ENCODE data around the gene MAGI3. TPM values are rescaled to one million over a fixed set of nuclear protein-coding genes. Genes with fewer than 3 reads are reported as not detected.
A peak's percentile ranks its signal among the peaks of the same experiment; 100 is the strongest.

MAGI3 gene
- total and polyA plus RNA-seq, 2 of the 13 experiments (the other 11 are each of a cell fraction or from before 2014, with no cell fraction given) = 4.0 to 11.8 TPM

- TF ChIP-seq THAP9 (CRISPR knock-in tag; IDR thresholded peaks at IDR 0.05; ENCODE audit: borderline replicate concordance) (no peak), SOX6 (IDR thresholded peaks at IDR 0.05) (no peak), SOX6 (CRISPR knock-in tag; IDR thresholded peaks at IDR 0.05) (peak; percentile 31; the same call in 1 of the 2 replicates), JUNB (CRISPR knock-in tag; IDR thresholded peaks at IDR 0.05; ENCODE audit: borderline replicate concordance) (no peak), KDM2A (CRISPR knock-in tag; IDR thresholded peaks at IDR 0.05; ENCODE audit: borderline replicate concordance, low read depth) (no peak), FOXA3 (CRISPR knock-in tag; IDR thresholded peaks at IDR 0.05) (peak; percentile 68), ZNF468 (CRISPR knock-in tag; IDR thresholded peaks at IDR 0.05) (no peak), NFKB2 (CRISPR knock-in tag; IDR thresholded peaks at IDR 0.05; ENCODE audit: borderline replicate concordance) (no peak), TBX2 (CRISPR knock-in tag; IDR thresholded peaks at IDR 0.05; ENCODE audit: borderline replicate concordance) (no peak), NKX3-1 (CRISPR knock-in tag; IDR thresholded peaks at IDR 0.05) (no peak), ARHGAP35 (CRISPR knock-in tag; IDR thresholded peaks at IDR 0.05; ENCODE audit: borderline replicate concordance) (no peak), NR2F2 (IDR thresholded peaks at IDR 0.05; ENCODE audit: borderline replicate concordance, low read depth) (no peak), FOXP1 (IDR thresholded peaks at IDR 0.05) (no peak), FOXP1 (CRISPR knock-in tag; IDR thresholded peaks at IDR 0.05) (peak; percentile 69), EEA1 (CRISPR knock-in tag; IDR thresholded peaks at IDR 0.05; ENCODE audit: borderline replicate concordance) (no peak), MTF1 (CRISPR knock-in tag; IDR thresholded peaks at IDR 0.05) (no peak), ZMYM2 (CRISPR knock-in tag; IDR thresholded peaks at IDR 0.05) (no peak), TFDP2 (CRISPR knock-in tag; IDR thresholded peaks at IDR 0.05) (no peak), BORCS8-MEF2B (CRISPR knock-in tag; IDR thresholded peaks at IDR 0.05) (no peak), ZKSCAN8 (CRISPR knock-in tag; IDR thresholded peaks at IDR 0.05; ENCODE audit: borderline replicate concordance) (no peak), TAF1 (CRISPR knock-in tag; IDR thresholded peaks at IDR 0.05) (no peak), GRHL1 (CRISPR knock-in tag; conservative IDR thresholded peaks at IDR 0.05) (no peak), ARID5B (CRISPR knock-in tag; IDR thresholded peaks at IDR 0.05) (peak; percentile 23; the same call in 1 of the 2 replicates), U2AF1 (optimal IDR thresholded peaks at IDR 0.05; ENCODE audit: low read depth, low read length) (no peak)
These were observed 150.0 kb downstream of the MAGI3 start (continued) for GRCh38 chr1:113540335-113540734.
